HEK293 (cell line): ENCODE results near the gene SALL1.

ENCODE experiments used
- CTCF ChIA-PET: fragments of 350-600 bp; formaldehyde crosslinking; extraction: SDS; loops from one replicate; lab custom pipeline; 2021; ENCODE audit warnings: antibody characterized with exemption; lab: Yijun Ruan, JAX
- POLR2A ChIA-PET: fragments of 300-600 bp; formaldehyde crosslinking; extraction: SDS; loops from one replicate; lab custom pipeline; 2020; ENCODE audit warnings: antibody characterized with exemption, inconsistent platforms; lab: Yijun Ruan, JAX
- H3K27ac ChIP-seq: fragments of 200-500 bp; sonication (Bioruptor generic); 2 replicates; pipeline ENCODE4 v1.5.1; 2014; ENCODE audit warnings: low read depth, low read length, control low read depth, inconsistent platforms; ENCODE audit errors: extremely low read depth
- H3K36me3 ChIP-seq, 2 experiments: fragments of 200-500 bp in 1 of 2; sonication (Bioruptor generic) in 1 of 2; 1 replicate in 1 of 2; 2 replicates in 1 of 2; pipeline ENCODE4 v1.5.1; 2014 to 2017; ENCODE audit warnings: inconsistent platforms in 2 of 2, low read length in 2 of 2; ENCODE audit not compliant: control insufficient read depth in 2 of 2, insufficient read depth in 1 of 2
- H3K4me1 ChIP-seq: fragments of 200-500 bp; sonication (Bioruptor generic); 2 replicates; pipeline ENCODE4 v1.5.1; 2014; ENCODE audit warnings: mild to moderate bottlenecking, low read length, inconsistent platforms; ENCODE audit not compliant: control insufficient read depth, insufficient read depth
- H3K4me3 ChIP-seq: 2 replicates; pipeline ENCODE4 v1.5.1; 2011; ENCODE audit warnings: low read depth, mild to moderate bottlenecking, control low read depth, low read length, moderate library complexity
- H3K9me3 ChIP-seq: fragments of 200-500 bp; sonication (Bioruptor generic); 2 replicates; pipeline ENCODE4 v1.5.1; 2014; ENCODE audit warnings: low read depth, low read length, inconsistent platforms; ENCODE audit not compliant: control insufficient read depth, insufficient read depth
- HOXD13 ChIP-seq: sonication (generic); formaldehyde crosslinking; IDR thresholded peaks from 2 replicates; pipeline ENCODE4 v1.8.0; 2022; ENCODE audit warnings: missing genetic modification reagents, borderline replicate concordance
- KLF10 ChIP-seq: fragments of 450-650 bp; IDR thresholded peaks from 2 replicates; pipeline ENCODE4 v1.5.1; 2018; ENCODE audit warnings: missing biosample characterization, mild to moderate bottlenecking, missing genetic modification characterization
- KLF7 ChIP-seq: fragments of 450-650 bp; formaldehyde crosslinking; IDR thresholded peaks from 2 replicates; pipeline ENCODE4 v1.5.1; 2016; ENCODE audit warnings: missing biosample characterization, missing genetic modification characterization, borderline replicate concordance
- PATZ1 ChIP-seq: fragments of 450-650 bp; formaldehyde crosslinking; IDR thresholded peaks from 2 replicates; pipeline ENCODE4 v1.5.1; 2016; ENCODE audit warnings: missing biosample characterization, missing genetic modification characterization
- PRDM10 ChIP-seq: fragments of 450-650 bp; formaldehyde crosslinking; IDR thresholded peaks from 2 replicates; pipeline ENCODE4 v1.5.1; 2016; ENCODE audit warnings: missing biosample characterization, missing genetic modification characterization
- PRDM2 ChIP-seq: fragments of 450-650 bp; formaldehyde crosslinking; IDR thresholded peaks from 2 replicates; pipeline ENCODE4 v1.5.1; 2016; ENCODE audit warnings: missing biosample characterization, missing genetic modification characterization, borderline replicate concordance
- ZNF16 ChIP-seq: fragments of 450-650 bp; formaldehyde crosslinking; IDR thresholded peaks from 2 replicates; pipeline ENCODE4 v1.5.1; 2016; ENCODE audit warnings: low read depth, missing biosample characterization, missing genetic modification characterization
- ZNF223 ChIP-seq: fragments of 450-650 bp; formaldehyde crosslinking; IDR thresholded peaks from 2 replicates; pipeline ENCODE4 v1.5.1; 2016; ENCODE audit warnings: missing biosample characterization, missing genetic modification characterization
- ZNF266 ChIP-seq: fragments of 450-650 bp; formaldehyde crosslinking; IDR thresholded peaks from 2 replicates; pipeline ENCODE4 v1.5.1; 2016; ENCODE audit warnings: missing biosample characterization, missing genetic modification characterization, low read depth
- ZNF416 ChIP-seq: fragments of 450-650 bp; formaldehyde crosslinking; IDR thresholded peaks from 2 replicates; pipeline ENCODE4 v1.5.1; 2016; ENCODE audit warnings: missing biosample characterization, missing genetic modification characterization
- ZNF521 ChIP-seq: fragments of 450-650 bp; formaldehyde crosslinking; IDR thresholded peaks from 2 replicates; pipeline ENCODE4 v1.5.1; 2017; ENCODE audit warnings: missing biosample characterization, mild to moderate bottlenecking, missing genetic modification characterization
- ZNF558 ChIP-seq: fragments of 450-650 bp; formaldehyde crosslinking; IDR thresholded peaks from 2 replicates; pipeline ENCODE4 v1.5.1; 2016; ENCODE audit warnings: missing biosample characterization, missing genetic modification characterization
- ZNF560 ChIP-seq: fragments of 450-650 bp; formaldehyde crosslinking; IDR thresholded peaks from 2 replicates; pipeline ENCODE4 v1.5.1; 2017; ENCODE audit warnings: missing biosample characterization, missing genetic modification characterization, borderline replicate concordance
- ZNF585B ChIP-seq: fragments of 450-650 bp; formaldehyde crosslinking; IDR thresholded peaks from 2 replicates; pipeline ENCODE4 v1.5.1; 2016; ENCODE audit warnings: missing biosample characterization, missing genetic modification characterization
- ZNF785 ChIP-seq: fragments of 450-650 bp; formaldehyde crosslinking; IDR thresholded peaks from 2 replicates; pipeline ENCODE4 v1.5.1; 2016; ENCODE audit warnings: missing biosample characterization, missing genetic modification characterization
- ZNF843 ChIP-seq: fragments of 450-650 bp; formaldehyde crosslinking; IDR thresholded peaks from 2 replicates; pipeline ENCODE4 v1.5.1; 2016; ENCODE audit warnings: missing biosample characterization, missing genetic modification characterization
- ZSCAN23 ChIP-seq: fragments of 450-650 bp; formaldehyde crosslinking; IDR thresholded peaks from 2 replicates; pipeline ENCODE4 v1.5.1; 2016; ENCODE audit warnings: missing biosample characterization, missing genetic modification characterization

SALL1 gene

DNA sequence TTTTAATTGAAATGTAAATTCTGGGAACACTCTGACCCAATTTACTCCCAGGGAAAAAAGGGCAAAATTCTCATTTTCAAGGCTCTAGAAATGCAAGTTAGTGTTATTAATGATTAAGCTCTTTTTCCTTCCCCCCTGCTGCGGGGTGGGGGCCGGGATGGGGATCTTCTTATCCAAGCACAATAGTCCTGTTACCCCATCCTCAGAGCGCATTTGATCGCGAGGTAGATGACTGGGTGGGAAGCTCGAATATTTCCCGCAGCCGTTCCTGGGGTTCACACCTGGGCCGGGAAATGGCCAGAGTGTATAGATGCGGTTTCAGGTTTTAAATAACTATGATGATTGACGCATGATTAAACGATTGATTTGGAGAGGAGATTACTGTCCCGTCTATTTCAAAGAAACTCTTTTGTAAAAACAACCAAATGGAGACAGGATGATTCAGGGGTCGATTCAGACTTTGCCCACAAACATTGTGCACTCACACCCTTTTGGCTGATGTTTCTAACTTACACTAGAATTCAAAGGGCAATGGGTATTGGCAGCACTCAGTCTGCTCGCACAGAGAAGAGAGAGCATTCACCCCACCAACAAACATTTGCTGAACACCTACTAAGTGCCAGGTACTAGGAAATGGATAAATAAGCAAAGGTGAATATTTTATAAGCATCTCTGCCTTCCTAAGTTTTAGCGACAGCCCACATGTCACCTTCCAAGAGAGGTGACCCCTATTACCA is 55.0 kb downstream of the SALL1 start:
- CTCF ChIA-PET: no interaction called here

More for the DNA sequence above, 55.0 kb downstream of the SALL1 start:
- POLR2A ChIA-PET: no interaction called here
- Histone ChIP-seq H3K27ac (no peak overlapping the region), H3K9me3 (no peaks in the 10 kb centered on the region), H3K4me1 (no peaks in the 10 kb centered on the region)
- TF ChIP-seq ZNF785 (tag by site-specific recombination): no peak
- TF ChIP-seq ZNF521 (tag by site-specific recombination): no peak
- no peak for TF ChIP-seq ZNF416
- no peak for TF ChIP-seq KLF10 (tag by site-specific recombination)
- TF ChIP-seq KLF7 (tag by site-specific recombination): no peak
- TF ChIP-seq ZNF558: no peak
- no peak for TF ChIP-seq PRDM10
- TF ChIP-seq ZNF585B: no peak
- no peak for TF ChIP-seq ZNF843 (tag by site-specific recombination)
- TF ChIP-seq PRDM2 (tag by site-specific recombination): no peak
- TF ChIP-seq ZNF266 (tag by site-specific recombination): no peak
- TF ChIP-seq ZNF223: no peak
- TF ChIP-seq ZNF560 (tag by site-specific recombination): no peak
- TF ChIP-seq PATZ1 (tag by site-specific recombination): no peak
- no peak for TF ChIP-seq HOXD13
- no peak for TF ChIP-seq ZNF16 (tag by site-specific recombination)
- TF ChIP-seq ZSCAN23 (tag by site-specific recombination): no peak
- TF ChIP-seq, all 188 proteins: peak for 0
- H3K4me3 ChIP-seq: no peak overlapping the region
- no peaks in the 10 kb centered on the region for H3K36me3 ChIP-seq
